HG02588 (cell line): ENCODE measurements around the gene NUDT2.
A peak's percentile ranks its signal among the peaks of the same experiment; 100 is the strongest.
"Not testable (repeated sequence)": the region's sequence is repeated elsewhere in the genome, so short reads cannot be mapped to it uniquely, and the experiment has no call there.

Experiments
- ATAC-seq: cut with Tn5 transposase; IDR thresholded peaks from one replicate; pipeline ENCODE4 v1.9.1; 2021; ENCODE audit warnings: mild to moderate bottlenecking, moderate library complexity; ENCODE audit not compliant: unreplicated experiment

Gene NUDT2

DNA sequence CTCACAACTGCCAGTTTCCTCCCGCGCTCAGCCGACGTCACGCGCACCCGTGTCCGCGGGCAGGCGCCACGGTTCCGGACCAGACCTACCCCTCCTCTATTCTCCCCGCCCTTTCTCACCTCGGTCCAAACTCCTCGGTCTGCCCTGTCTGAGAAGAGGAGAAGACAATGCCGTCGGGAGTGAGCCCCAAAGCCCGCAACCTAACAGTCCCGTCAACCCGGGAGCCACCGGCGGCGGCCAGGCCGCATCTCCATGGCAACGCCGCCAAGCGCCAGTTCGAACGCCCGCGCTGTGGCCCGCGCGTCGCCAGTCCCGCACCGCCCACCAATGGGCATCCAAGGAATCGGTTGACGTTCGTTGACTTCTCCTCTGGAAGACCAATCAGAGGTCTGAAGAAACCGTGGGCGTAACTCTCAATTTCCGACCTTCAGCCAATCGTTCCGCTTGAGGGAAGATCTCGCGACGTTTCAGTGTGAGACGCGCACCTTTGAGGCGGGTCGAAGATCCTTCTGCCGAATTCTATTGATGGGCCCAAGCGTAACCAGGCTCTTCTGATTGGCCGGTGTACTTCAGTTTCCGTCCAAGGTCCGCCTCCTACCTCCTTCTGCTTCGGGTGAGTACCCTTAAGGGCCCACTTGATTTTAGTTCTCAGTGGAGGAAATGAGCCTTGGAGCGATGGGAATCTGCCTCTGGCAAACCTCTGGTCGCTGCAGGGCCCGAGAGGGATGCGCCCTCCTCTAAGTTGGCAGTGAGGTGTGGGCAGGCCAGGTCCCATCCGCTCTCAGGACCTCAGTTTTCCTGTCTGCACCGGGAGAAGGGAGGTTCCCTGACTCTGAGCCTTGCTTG lies at the start of gene NUDT2, which contains the start of gene KIF24:
TSS of gene NUDT2 (plus strand) at position 583 of the 846 bp plus-strand sequence. CDS start 9,471 bp downstream, outside the sequence.
TSS of gene KIF24 (minus strand) at position 282 of the 846 bp plus-strand sequence. CDS start 17,922 bp downstream, outside the sequence.
- ATAC-seq: peak; percentile 92

DNA sequence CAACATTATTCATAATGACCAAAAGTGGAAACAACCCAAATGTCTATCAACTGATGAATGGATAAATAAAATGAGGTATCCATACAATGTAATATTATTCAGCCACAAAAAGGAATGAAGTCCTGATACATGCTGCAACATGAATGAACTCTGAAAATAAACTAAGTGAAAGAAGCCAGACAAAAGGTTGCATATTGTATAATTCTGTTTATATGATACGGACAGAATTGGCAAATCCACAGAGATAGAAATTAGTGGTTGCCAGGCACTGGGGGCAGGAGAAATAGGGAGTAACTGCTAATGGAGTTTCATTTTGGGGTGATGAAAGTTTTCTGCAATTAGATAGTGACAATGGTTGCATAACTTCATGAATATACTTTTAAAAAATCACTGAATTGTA lies 47.3 kb upstream of the NUDT2 start:
- no peak for ATAC-seq

DNA sequence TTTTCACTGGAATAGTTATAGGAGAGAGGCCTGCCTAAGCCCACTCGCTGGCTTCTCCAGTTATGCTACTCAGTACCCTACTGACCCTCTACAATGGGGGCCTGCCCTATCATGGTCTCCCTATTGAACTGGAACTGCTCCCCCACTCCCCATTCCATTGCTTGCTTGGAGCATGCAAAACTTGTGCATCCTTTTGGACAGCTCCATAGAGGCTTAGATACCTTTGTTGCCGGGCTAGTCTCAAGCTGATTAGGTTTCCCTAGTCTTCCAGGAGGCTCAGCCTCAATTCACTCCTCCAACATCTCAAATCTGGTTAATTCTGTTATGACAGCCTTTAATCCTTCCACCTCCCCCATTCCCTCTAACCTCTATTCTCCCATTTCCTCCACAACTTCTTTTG lies 40.2 kb upstream of the NUDT2 start:
- no peak for ATAC-seq

DNA sequence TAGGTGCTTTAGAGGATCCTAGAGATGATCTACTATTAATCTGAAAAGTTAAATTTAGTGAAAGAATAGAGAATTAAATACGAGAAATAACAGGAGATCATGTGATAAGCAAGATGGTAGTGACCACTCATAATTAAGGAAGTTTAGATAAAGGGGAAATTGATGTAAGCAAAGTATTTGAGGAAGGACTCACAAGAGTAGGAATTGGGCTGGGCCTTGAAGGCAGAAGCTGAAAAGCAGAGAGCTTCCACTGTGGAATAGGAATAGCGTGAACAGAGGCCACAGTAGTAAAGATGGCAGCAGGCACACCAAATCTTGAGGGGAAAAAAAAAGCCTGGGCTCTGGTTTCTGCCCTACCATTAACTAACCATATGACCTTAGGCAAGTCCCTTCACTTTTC lies 38.3 kb upstream of the NUDT2 start:
- no peak for ATAC-seq

DNA sequence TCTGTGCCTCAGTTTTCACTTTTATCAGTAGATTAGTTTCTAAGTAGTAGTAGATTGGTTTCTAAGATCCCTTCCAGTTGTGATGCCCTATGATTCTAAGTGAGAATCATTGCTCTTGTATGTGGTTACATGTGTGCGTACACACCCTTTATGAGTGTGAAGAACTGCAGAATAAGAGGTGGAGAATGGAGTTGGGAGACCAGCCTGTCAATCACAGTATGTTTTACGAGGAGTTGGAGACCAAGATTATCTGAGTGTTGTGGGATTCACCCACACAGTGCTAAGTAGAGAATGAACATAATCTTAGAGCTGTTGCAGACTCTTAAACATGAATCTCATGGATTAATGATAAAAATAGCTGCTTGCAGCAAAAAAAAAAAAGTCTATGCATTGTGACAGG lies 37.9 kb upstream of the NUDT2 start:
- ATAC-seq: no peak

DNA sequence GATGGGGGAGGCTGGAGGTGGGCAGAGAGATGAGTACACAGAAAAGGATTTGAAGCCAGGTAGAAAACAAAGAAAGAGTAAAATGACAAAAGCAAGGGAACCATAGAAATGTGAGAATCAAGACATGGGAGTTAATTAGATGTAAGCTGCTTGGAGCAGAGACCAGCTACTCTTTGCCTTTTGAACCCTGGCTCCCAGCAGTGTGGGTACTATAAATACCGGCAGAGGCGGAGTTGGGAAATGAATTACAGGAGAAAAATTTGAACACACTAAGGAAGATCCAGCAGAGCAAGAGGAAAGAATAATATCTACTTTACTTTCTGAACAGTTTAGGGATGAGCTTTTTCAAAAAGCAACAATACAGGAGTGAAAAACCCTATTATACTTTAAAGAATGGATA lies 36.8 kb upstream of the NUDT2 start:
- no peak for ATAC-seq

DNA sequence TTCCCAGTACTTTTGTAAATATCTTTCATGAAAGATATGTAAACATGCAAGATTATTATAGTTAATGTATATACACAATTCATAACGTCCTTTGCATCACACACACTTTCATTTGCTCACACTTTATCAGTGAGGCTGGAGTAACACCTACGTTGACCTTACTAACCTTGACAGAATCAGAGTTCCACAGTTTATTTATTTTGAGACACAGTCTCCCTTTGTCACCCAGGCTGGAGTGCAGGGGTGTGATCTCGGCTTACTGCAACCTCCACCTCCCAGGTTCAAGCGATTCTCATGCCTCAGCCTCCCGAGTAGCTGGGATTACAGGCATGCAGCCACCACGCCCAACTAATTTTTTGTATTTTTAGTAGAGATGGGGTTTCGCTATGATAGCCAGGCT lies 28.3 kb upstream of the NUDT2 start:
- not testable (repeated sequence) for ATAC-seq

DNA sequence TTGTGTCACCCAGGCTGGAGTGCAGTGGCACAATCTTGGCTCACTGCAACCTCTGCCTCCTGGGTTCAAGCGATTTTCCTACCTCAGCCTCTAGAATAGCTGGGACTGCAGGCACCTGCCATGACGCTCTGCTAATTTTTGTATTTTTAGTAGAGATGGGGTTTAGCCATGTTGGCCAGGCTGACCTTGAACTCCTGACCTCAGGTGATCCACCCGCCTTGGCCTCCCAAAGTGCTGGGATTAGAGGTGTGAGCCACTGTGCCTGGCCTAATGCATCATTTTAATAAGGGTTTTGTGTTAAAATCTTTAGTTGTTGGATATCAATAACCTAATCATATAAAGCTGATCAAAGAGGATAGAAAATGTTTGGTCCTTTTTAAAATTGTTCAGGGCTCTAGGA lies 21.1 kb upstream of the NUDT2 start:
- not testable (repeated sequence) for ATAC-seq

DNA sequence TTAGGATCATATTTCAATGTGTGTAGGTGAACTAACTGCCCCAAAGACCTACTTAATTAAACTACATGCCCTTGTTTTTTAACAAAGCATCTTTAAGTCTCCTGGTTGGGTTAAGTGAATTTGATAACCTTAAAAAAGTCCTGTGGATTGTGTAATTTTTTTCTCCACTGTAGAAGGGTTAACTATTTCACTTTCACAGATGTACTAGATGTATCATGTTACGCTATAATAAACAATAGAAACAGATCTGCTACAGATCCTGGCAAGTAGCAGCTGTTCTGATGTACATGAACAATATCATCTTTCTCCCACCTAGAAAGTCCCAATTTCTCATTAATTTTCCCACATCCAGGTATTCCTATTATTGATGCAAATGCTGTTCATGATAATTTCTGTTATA lies 19.2 kb upstream of the NUDT2 start:
- no peak for ATAC-seq

DNA sequence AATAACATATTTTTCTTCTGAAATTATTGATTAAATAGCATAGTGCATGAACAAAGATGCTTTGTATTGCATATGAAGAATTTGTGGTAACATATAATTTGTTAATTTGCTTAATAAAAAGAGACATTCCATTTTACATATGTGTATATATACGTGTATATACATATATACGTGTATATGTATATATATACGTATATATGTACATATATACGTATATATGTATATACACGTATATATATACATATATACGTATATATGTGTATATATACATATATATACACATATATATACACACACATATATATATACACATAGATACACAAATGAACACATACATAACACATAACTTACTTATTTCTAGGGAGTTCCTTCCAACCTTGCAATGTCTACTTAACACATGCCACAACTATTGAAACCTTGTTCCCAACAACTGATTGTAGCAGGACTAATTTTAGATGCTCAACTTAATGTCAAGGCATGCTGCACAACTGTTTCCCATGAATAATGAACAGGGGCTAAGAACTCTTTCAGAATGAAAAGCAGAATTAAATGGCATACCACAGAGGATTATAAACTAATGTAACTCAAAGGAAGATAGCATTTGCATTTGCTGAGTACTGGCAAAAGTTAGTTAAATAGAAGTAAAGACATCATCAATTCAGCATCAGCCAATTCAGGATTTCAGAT lies 17.7 kb upstream of the NUDT2 start:
- ATAC-seq: no peak

DNA sequence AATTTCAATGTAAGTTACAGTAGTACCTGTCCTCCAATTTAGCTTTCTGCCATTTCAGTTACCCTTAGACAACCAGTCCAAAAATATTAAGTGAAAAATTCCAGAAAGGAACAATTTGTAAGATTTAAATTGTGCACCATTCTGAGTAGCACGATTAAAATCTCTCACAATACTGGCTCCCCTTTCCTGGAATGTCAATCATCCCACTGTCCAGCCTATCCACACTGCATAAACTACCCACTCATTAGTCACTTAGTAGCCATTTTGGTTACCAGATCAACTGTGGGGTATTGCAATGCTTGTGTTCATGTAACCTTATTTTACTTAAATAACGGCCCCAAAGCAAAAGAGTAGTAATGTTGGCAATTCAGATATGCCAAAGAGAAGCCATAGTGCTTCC lies 11.9 kb upstream of the NUDT2 start:
- no peak for ATAC-seq

DNA sequence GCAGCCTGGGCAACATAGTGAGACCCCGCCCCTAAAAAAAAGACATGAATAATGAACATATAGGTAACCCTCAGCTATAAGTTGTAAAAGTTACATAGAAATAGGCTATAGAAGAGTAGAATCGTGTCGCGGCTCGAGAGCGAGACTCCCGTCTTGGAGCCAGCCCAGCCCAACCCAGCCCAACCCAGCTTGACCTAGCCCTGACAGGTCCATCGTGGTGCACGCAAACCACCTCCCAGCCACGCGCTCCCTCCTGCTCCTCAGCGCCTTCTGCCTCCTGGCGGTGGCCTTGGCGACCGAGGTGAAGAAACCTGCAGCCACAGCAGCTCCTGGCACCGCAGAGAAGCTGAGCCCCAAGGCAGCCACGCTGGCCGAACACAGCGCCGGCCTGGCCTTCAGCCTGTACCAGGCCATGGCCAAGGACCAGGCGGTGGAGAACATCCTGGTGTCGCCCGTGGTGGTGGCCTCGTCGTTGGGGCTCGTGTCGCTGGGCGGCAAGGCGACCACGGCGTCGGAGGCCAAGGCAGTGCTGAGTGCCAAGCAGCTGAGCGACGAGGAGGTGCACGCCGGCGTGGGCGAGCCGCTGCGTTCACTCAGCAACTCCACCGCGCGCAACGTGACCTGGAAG lies 11.1 kb upstream of the NUDT2 start:
- ATAC-seq: no peak

DNA sequence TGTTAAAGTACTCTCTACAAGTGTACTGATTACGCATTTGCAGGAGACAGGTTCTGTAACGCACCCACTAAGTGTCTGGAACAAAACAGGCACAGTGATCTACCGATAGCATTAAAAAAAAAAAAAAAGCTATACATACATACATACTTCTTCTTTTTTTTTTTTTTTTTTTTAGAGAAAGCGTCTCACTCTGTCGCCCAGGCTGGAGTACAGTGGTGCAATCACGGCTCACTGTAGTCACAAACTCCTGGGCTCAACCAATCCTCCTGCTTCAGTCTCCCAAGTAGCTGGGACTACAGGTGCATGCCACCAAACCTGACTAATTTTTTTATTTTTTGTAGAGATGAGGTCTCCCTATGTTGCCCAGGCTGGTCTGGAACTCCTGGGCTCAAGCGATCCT lies 7.9 kb upstream of the NUDT2 start:
- no peak for ATAC-seq

DNA sequence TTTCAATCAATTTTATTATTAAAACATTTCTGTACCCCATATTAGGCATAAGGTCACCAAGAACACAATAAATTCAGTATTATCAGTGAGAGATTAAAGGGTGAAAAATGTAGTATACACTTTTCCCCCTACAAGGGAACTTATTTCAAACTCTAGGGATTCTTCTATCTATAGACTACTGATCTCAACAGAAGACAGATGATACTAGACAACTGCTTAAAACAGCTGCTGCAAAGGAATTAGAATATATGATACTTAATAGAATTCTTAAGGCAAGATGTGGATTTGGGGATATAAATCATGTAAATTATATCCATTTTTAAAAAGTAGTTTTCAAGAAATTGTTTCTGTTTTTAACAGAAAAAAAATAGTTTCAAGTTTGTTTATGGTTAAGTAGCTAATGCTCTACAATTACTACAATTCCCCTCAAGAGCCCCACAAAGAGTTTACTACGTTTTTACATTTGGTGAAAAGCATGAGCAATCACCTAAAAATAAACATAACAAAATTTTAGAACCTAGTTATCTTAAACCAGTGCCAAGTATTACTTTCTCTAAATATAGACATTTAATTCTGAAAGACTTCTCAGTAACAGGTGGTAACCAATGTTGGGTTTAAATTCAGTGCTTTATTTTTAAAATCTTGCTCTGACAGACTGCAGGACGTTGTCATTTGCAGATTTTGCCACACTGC lies 6.3 kb upstream of the NUDT2 start:
- ATAC-seq: no peak

DNA sequence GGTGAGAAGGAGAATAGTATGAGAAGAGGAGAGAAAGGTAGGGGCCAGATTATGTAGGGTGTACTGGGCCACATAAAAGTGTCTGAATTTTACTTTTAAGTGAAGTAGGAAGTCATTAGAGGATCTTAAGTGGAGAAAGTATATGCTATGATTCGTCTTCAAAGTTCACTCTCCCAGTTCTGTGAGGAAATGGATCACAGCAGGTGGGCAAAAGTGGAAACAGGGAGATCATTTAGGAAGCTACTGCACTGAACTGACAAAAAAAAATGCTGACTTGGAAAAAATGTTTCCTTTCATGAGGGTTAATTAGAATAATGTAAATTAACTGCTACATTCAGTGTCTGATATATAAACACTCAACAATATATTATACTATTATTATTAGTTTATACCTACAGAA lies 2.7 kb upstream of the NUDT2 start:
- ATAC-seq: no peak

DNA sequence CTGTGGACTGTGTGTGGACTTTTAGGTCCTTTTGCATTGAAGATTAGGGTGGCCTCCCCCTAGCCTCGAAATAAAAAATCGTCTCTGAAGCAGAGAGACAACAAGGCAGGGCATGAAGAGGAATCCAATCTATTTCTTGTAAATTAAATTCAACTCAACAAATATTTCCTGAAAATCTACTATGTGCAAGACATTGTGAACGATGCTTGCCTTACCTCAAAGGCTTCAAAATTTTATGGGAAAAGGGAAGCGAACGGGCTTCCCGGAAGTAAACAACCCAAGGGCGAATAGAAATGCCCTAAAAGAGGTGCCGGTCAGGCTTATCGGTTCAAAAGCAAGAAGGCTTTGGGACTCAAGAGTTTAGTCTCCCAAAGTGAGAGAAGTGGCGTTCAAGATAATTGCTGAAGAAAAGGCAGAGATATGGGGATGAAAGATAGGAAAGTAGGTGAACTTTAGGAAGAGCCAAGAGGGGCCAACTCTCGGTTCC lies 826 bp upstream of the NUDT2 start:
- ATAC-seq: no peak

DNA sequence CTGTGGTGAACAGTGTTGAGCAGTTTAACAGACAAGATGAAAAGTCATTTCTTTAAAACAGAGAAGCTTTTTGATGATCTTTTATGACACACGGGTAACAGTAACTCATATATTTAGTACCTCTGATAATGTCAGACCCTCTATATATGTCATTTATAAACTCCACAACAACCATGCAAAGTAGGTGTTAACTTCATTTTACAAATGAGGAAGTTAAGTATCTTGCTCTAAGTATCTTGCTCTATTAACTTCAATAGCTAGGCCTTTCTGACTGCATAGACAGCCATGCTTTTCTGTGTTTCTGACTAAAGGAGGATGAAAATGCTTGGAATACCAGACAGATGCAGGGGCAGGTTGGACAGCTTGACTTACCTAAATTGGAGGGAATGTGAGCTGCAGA lies 1.8 kb downstream of the NUDT2 start:
- ATAC-seq: no peak

DNA sequence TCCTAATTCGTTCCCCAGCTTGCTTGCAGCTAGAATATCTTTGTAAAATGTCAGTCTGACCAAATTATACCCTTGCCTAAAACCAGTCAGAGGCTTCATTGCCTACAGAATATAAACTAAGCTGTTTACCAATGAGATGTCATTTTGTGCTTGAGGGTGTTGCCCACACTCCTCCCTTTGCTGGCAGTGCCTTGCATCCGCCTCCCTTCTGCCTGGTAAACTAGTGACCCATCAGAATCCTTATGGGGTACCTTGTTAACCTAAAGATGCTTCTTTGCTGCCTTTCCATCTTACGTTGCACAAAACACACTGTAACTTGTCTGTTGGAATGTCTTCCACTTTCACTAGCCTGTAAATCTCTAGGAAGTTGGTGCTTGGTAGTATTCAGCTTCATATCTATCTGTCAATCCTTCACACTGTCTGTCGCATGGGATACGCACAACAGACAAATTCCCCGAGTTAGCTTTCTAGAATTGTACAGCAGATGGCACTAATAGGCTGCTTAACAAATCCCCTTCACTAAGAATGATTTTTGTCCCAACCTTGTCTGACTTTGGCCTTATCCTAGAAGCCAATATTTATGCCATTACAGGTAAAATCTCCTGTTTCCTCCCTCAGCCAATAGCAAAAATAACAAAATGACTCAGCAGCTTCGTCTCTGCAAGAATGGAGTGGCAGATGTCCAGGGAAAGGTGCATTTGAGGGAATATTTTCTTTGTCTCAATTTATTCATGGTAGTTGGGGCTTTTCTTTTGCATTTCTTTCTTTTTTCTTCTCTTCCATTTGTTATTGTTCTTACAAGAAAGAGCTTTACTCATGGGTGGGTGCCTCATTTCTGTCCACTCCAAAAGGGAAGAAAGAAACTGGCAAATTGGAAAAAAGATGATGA lies 3.0 kb downstream of the NUDT2 start:
- ATAC-seq: no peak

DNA sequence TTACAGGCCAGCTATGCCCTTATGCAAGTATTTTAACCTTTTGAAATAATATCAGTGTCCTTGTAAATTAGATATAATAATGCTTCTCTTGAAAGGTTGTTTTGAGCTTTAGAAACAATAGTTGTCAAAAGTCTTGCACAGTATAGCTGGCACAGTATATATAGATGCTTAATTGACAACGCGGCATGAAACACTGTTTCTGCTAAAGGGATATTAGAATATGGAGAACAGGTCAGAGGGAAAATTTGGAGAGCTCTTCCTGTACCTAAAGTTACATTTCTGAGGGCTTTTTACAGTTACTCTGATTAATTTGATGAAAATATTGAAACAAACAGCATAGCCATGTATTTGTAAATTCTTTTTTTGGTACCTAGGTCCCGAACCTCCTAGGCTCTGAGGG lies 4.5 kb downstream of the NUDT2 start:
- no peak for ATAC-seq

DNA sequence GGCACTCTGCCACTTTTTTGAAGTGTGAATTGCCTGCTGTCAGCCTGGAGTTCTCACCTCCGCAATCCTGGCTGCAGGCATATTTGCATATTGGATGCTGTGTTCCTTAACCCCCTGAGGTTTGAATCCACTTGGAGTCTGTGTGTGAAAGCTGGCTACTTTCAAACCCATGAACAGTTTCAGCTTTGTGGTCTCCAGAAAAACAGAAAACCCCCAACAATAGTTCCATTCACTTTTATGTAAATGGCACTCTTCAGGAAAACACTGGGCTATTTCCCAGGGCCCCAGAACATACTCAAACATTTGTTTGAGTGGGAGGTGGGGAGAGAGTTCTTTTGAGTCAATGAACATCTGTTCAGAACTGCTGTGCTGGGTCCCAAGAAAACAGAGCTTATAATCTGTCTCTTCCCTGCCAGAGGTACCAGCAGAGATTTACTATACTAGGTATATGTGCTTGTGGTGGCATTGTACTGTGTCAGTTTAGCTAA lies 5.0 kb downstream of the NUDT2 start:
- ATAC-seq: no peak
